ENCODE results near the gene AK4. TPM values are rescaled to one million over a fixed set of nuclear protein-coding genes. Genes with fewer than 3 reads are reported as not detected.

Gene AK4
- total and polyA plus RNA-seq, 4 donors, result 52.3 to 106 (median 59.3) TPM

DNA sequence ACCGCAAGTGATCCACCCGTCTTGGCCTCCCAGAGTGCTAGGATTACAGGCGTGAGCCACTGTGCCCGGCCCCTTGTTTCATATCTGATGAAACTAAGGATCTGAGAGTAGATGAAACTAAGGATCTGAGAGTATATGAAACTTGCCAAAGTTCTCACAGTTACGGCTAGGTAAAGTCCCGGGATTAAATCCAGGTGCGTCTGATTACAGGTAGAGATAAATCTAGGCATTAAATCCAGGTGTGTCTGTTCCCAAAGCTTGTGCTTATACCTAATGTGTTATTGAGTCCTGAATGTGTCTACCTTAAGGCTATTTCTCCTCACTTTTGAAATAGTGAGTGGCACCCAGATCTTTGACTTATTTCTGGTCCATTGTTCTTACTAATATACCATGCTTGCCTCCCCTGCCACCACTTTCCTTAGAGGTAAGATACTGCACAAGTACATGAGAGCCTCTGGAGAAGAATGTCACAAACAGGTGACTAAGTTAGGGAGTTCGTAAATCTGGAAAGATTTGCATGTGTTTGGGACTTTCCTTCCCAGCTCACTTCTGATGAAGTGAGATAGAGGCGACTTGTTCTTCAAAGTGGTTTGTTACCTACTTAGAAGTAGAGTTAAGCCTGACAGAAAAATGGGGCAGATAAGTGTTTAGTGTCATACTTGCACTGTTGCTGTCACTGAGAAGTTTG is 66.5 kb downstream of the AK4 start:
- Histone ChIP-seq H3K4me1 (ENCODE audit: control insufficient read depth in 4 of 4, insufficient read depth in 4 of 4, low read length in 3 of 4) (peaks cover 0 to under 1% (median 0%) of the 10 kb centered on the region in 4 donors), H3K4me3 (ENCODE audit: low read depth in 1 of 3, low read length in 3 of 3) (no peak overlapping the region), H3K36me3 (ENCODE audit: control insufficient read depth in 4 of 4, insufficient read depth in 3 of 4, low read depth in 1 of 4, low read length in 3 of 4) (peaks cover 0 to 4% (median 1%) of the 10 kb centered on the region in 4 donors), H3K9ac (ENCODE audit: low read depth in 1 of 2, low read length in 2 of 2) (no peak overlapping the region), H3K27me3 (ENCODE audit: control insufficient read depth in 4 of 4, insufficient read depth in 4 of 4, low read length in 3 of 4) (no peaks in the 10 kb centered on the region), H3K27ac (ENCODE audit: low read depth in 1 of 2, low read length in 2 of 2) (no peak overlapping the region), H3K9me3 (ENCODE audit: control insufficient read depth in 4 of 4, low read length in 3 of 4) (no peaks in the 10 kb centered on the region)
- no peak for DNase-seq (ENCODE audit: low spot score)
- 89% methylated on average over 9 of the region's 9 CpGs for WGBS
- TF ChIP-seq FOXA1 (IDR thresholded peaks at IDR 0.05) (no peak), RXRA (IDR thresholded peaks at IDR 0.05) (no peak), NR2F2 (IDR thresholded peaks at IDR 0.05) (no peak), SP1 (IDR thresholded peaks at IDR 0.05) (no peak), TAF1 (conservative IDR thresholded peaks at IDR 0.05) (no peak), RAD21 (IDR thresholded peaks at IDR 0.05) (no peak), JUND (IDR thresholded peaks at IDR 0.05) (no peak), FOXA2 (IDR thresholded peaks at IDR 0.05) (no peak), HNF4A (conservative IDR thresholded peaks at IDR 0.05) (no peak), HNF4G (IDR thresholded peaks at IDR 0.05) (no peak), EGR1 (IDR thresholded peaks at IDR 0.05; ENCODE audit: low read depth in 2 of 2) (no peak), YY1 (IDR thresholded peaks at IDR 0.05) (no peak), GABPA (IDR thresholded peaks at IDR 0.05 in 1 of 2, conservative IDR thresholded peaks at IDR 0.05 in 1 of 2) (no peak)
- TF ChIP-seq, protein P1, sequence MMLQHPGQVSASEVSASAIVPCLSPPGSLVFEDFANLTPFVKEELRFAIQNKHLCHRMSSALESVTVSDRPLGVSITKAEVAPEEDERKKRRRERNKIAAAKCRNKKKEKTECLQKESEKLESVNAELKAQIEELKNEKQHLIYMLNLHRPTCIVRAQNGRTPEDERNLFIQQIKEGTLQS (IDR thresholded peaks at IDR 0.05), result no peak
- TF ChIP-seq, protein P2, sequence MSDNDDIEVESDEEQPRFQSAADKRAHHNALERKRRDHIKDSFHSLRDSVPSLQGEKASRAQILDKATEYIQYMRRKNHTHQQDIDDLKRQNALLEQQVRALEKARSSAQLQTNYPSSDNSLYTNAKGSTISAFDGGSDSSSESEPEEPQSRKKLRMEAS (IDR thresholded peaks at IDR 0.05), result no peak
- TF ChIP-seq, protein P3, sequence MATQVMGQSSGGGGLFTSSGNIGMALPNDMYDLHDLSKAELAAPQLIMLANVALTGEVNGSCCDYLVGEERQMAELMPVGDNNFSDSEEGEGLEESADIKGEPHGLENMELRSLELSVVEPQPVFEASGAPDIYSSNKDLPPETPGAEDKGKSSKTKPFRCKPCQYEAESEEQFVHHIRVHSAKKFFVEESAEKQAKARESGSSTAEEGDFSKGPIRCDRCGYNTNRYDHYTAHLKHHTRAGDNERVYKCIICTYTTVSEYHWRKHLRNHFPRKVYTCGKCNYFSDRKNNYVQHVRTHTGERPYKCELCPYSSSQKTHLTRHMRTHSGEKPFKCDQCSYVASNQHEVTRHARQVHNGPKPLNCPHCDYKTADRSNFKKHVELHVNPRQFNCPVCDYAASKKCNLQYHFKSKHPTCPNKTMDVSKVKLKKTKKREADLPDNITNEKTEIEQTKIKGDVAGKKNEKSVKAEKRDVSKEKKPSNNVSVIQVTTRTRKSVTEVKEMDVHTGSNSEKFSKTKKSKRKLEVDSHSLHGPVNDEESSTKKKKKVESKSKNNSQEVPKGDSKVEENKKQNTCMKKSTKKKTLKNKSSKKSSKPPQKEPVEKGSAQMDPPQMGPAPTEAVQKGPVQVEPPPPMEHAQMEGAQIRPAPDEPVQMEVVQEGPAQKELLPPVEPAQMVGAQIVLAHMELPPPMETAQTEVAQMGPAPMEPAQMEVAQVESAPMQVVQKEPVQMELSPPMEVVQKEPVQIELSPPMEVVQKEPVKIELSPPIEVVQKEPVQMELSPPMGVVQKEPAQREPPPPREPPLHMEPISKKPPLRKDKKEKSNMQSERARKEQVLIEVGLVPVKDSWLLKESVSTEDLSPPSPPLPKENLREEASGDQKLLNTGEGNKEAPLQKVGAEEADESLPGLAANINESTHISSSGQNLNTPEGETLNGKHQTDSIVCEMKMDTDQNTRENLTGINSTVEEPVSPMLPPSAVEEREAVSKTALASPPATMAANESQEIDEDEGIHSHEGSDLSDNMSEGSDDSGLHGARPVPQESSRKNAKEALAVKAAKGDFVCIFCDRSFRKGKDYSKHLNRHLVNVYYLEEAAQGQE (IDR thresholded peaks at IDR 0.05), result no peak
- TF ChIP-seq, protein P4, sequence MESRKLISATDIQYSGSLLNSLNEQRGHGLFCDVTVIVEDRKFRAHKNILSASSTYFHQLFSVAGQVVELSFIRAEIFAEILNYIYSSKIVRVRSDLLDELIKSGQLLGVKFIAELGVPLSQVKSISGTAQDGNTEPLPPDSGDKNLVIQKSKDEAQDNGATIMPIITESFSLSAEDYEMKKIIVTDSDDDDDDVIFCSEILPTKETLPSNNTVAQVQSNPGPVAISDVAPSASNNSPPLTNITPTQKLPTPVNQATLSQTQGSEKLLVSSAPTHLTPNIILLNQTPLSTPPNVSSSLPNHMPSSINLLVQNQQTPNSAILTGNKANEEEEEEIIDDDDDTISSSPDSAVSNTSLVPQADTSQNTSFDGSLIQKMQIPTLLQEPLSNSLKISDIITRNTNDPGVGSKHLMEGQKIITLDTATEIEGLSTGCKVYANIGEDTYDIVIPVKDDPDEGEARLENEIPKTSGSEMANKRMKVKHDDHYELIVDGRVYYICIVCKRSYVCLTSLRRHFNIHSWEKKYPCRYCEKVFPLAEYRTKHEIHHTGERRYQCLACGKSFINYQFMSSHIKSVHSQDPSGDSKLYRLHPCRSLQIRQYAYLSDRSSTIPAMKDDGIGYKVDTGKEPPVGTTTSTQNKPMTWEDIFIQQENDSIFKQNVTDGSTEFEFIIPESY (IDR thresholded peaks at IDR 0.05), result no peak
- TF ChIP-seq, protein P5, sequence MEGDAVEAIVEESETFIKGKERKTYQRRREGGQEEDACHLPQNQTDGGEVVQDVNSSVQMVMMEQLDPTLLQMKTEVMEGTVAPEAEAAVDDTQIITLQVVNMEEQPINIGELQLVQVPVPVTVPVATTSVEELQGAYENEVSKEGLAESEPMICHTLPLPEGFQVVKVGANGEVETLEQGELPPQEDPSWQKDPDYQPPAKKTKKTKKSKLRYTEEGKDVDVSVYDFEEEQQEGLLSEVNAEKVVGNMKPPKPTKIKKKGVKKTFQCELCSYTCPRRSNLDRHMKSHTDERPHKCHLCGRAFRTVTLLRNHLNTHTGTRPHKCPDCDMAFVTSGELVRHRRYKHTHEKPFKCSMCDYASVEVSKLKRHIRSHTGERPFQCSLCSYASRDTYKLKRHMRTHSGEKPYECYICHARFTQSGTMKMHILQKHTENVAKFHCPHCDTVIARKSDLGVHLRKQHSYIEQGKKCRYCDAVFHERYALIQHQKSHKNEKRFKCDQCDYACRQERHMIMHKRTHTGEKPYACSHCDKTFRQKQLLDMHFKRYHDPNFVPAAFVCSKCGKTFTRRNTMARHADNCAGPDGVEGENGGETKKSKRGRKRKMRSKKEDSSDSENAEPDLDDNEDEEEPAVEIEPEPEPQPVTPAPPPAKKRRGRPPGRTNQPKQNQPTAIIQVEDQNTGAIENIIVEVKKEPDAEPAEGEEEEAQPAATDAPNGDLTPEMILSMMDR (IDR thresholded peaks at IDR 0.05; ENCODE audit: low read depth, low read length, missing input control), result no peak
